GM23338 (cell line): ENCODE data around the gene COL4A2. TPM values are rescaled to one million over a fixed set of nuclear protein-coding genes. Genes with fewer than 3 reads are reported as not detected.

Experiments used
- ATAC-seq: fragments of 200-7000 bp; cut with Tn5 transposase; 3 replicates; pipeline ENCODE4 v1.9.1; 2020
- DNase-seq: peaks from one replicate; pipeline ENCODE4 v3.0.0-alpha.2; 2015; ENCODE audit warnings: low spot score
- H2AFZ ChIP-seq: fragments of 200-600 bp; sonication (generic); 2 replicates; pipeline ENCODE4 v1.8.0; 2016; ENCODE audit warnings: antibody characterized with exemption, mild to moderate bottlenecking, moderate library complexity
- H3F3A ChIP-seq: fragments of 200-600 bp; sonication (generic); replicated peaks from 2 replicates; pipeline ENCODE4 v1.8.0; 2017; ENCODE audit warnings: antibody characterized with exemption, mixed run types, low read depth
- H3K27ac ChIP-seq: fragments of 200-600 bp; sonication (generic); 2 replicates; pipeline ENCODE4 v1.6.1; 2016; ENCODE audit warnings: low read depth
- H3K27me3 ChIP-seq: fragments of 200-600 bp; sonication (generic); 2 replicates; pipeline ENCODE4 v1.8.0; 2016; ENCODE audit warnings: mild to moderate bottlenecking, mixed run types, moderate library complexity; ENCODE audit not compliant: insufficient read depth
- H3K36me3 ChIP-seq: fragments of 200-600 bp; sonication (generic); 2 replicates; pipeline ENCODE4 v1.8.0; 2016; ENCODE audit warnings: mild to moderate bottlenecking; ENCODE audit not compliant: insufficient read depth
- H3K4me1 ChIP-seq: fragments of 200-600 bp; sonication (generic); 2 replicates; pipeline ENCODE4 v1.8.0; 2016; ENCODE audit warnings: mild to moderate bottlenecking, moderate library complexity; ENCODE audit not compliant: insufficient read depth
- H3K4me2 ChIP-seq: fragments of 200-600 bp; sonication (generic); 2 replicates; pipeline ENCODE4 v1.7.1; 2017; ENCODE audit warnings: mixed run types
- H3K4me3 ChIP-seq: fragments of 200-600 bp; sonication (generic); 2 replicates; pipeline ENCODE4 v1.6.1; 2016; ENCODE audit warnings: mixed run types
- H3K79me2 ChIP-seq: fragments of 200-600 bp; sonication (generic); replicated peaks from 2 replicates; pipeline ENCODE4 v1.8.0; 2017; ENCODE audit warnings: mild to moderate bottlenecking; ENCODE audit not compliant: insufficient read depth
- H3K9me2 ChIP-seq: fragments of 200-600 bp; sonication (generic); 2 replicates; pipeline ENCODE4 v1.8.0; 2017; ENCODE audit not compliant: insufficient read depth
- H4K20me1 ChIP-seq: fragments of 200-600 bp; sonication (generic); replicated peaks from 2 replicates; pipeline ENCODE4 v1.8.0; 2017; ENCODE audit warnings: mild to moderate bottlenecking; ENCODE audit not compliant: insufficient read depth
- H3K27ac Mint-ChIP-seq: 2 replicates; pipeline ENCODE4 v1.8.0; 2020; ENCODE audit warnings: inconsistent platforms, mild to moderate bottlenecking, moderate library complexity, mixed read lengths
- H3K27me3 Mint-ChIP-seq: 3 replicates; pipeline ENCODE4 v1.8.0; 2022; ENCODE audit warnings: low read depth, mild to moderate bottlenecking, moderate library complexity, mixed read lengths, inconsistent platforms; ENCODE audit not compliant: insufficient read depth, poor library complexity
- H3K36me3 Mint-ChIP-seq: 3 replicates; pipeline ENCODE4 v1.8.0; 2021; ENCODE audit warnings: low read depth, mild to moderate bottlenecking, inconsistent platforms, moderate library complexity, mixed read lengths
- H3K4me1 Mint-ChIP-seq: 3 replicates; pipeline ENCODE4 v1.8.0; 2020; ENCODE audit warnings: mild to moderate bottlenecking, inconsistent platforms, mixed read lengths
- H3K4me3 Mint-ChIP-seq: 3 replicates; pipeline ENCODE4 v1.8.0; 2021; ENCODE audit warnings: moderate library complexity, mild to moderate bottlenecking, inconsistent platforms, mixed read lengths
- H3K9me3 Mint-ChIP-seq: 3 replicates; pipeline ENCODE4 v1.8.0; 2020; ENCODE audit warnings: moderate library complexity, mild to moderate bottlenecking, inconsistent platforms, mixed read lengths
- CREB1 ChIP-seq: fragments of 250-450 bp; sonication (Bioruptor Pico); IDR thresholded peaks from 2 replicates; pipeline ENCODE4 v1.5.0; 2020; ENCODE audit warnings: low read depth, mild to moderate bottlenecking, moderate library complexity
- CTCF ChIP-seq, 2 experiments: fragments of 200-600 bp in 1 of 2; sonication (generic) in 1 of 2; conservative IDR thresholded peaks; 2 replicates each; pipeline versions ENCODE4 v1.5.1 to v1.6.1; 2016 to 2017; ENCODE audit warnings: antibody characterized with exemption in 2 of 2, low read depth in 2 of 2, mild to moderate bottlenecking in 2 of 2, moderate library complexity in 1 of 2
- ETS1 ChIP-seq: IDR thresholded peaks from 2 replicates; pipeline ENCODE4 v1.6.1; 2016; ENCODE audit warnings: antibody characterized with exemption
- EZH2 ChIP-seq: fragments of 200-600 bp; sonication (generic); IDR thresholded peaks from one replicate; pipeline ENCODE4 v1.8.0; 2017; ENCODE audit warnings: antibody characterized with exemption, mild to moderate bottlenecking, low read depth; ENCODE audit not compliant: unreplicated experiment
- NANOG ChIP-seq: IDR thresholded peaks from 2 replicates; pipeline ENCODE4 v1.6.1; 2016; ENCODE audit warnings: antibody characterized with exemption, borderline replicate concordance
- ZNF462 ChIP-seq: fragments of 250-450 bp; sonication (Bioruptor Pico); IDR thresholded peaks from 2 replicates; pipeline ENCODE4 v1.5.0; 2020; ENCODE audit warnings: mild to moderate bottlenecking, moderate library complexity
- polyA plus RNA-seq: library from polyadenylated mRNA; unstranded; fragments of >200 nt; fragmentation: Nextera tagmentation; extraction: Ambion mirVana; gene quantifications from 2 replicates; pipeline ENCODE4 v1.2.1, GENCODE V29; 2016
- total RNA-seq: library from RNA; depleted of rRNA; stranded (reverse); fragments of >200 nt; shearing (Covaris generic); gene quantifications from 2 replicates; pipeline ENCODE4 v1.2.3, GENCODE V29; 2014

COL4A2 gene
- total and polyA plus RNA-seq, 2 experiments from 2014 or later, result 37.4 to 131 TPM

GRCh38 chr13:110516500-110516899, 209.4 kb downstream of the COL4A2 start:
- no peaks in the 10 kb centered on the region for H3K9me2 ChIP-seq
- H3K4me1 ChIP-seq, result no peaks in the 10 kb centered on the region
- no peak overlapping the region for H3K4me3 Mint-ChIP-seq
- no peaks in the 10 kb centered on the region for H4K20me1 ChIP-seq
- H3K4me3 ChIP-seq, result no peak overlapping the region
- no peak for TF ChIP-seq CTCF (conservative IDR thresholded peaks at IDR 0.05; ENCODE audit: low read depth in 2 of 2)
- TF ChIP-seq NANOG, result no peak
- no peak for TF ChIP-seq ZNF462
- no peak for TF ChIP-seq CREB1 (CRISPR knock-in tag)
- no peak for TF ChIP-seq EZH2
- no peak for TF ChIP-seq ETS1
- H3K36me3 Mint-ChIP-seq, result peaks cover 11% of the 10 kb centered on the region; the same call in 2 of the 3 replicates
- H3K27ac ChIP-seq, result peak overlapping the region; percentile 59; the same call in 1 of the 2 replicates
- H3K4me1 Mint-ChIP-seq, result peaks cover 7% of the 10 kb centered on the region
- H3K36me3 ChIP-seq, result 0 out of 2 replicates have a peak, but pooled peaks cover 3% of the 10 kb centered on the region
- no peaks in the 10 kb centered on the region for H3K27me3 ChIP-seq
- no peaks in the 10 kb centered on the region for H3K79me2 ChIP-seq
- H3K9me3 Mint-ChIP-seq, result no peaks in the 10 kb centered on the region
- no peak overlapping the region for H2AFZ ChIP-seq
- no peak overlapping the region for H3K4me2 ChIP-seq
- H3K27me3 Mint-ChIP-seq, result peaks cover 15% of the 10 kb centered on the region
- DNase-seq, result no peak
- no peaks in the 10 kb centered on the region for H3F3A ChIP-seq
- no peak for ATAC-seq
- H3K27ac Mint-ChIP-seq, result no peak overlapping the region
